ENCODE results near the gene FAM193A.

Gene FAM193A

GRCh38 chr4:2646396-2647149 is 110.1 kb downstream of the FAM193A start:
- no peak for TF ChIP-seq Cebpa-rat (IDR thresholded peaks at IDR 0.05)
- Histone ChIP-seq H3K4me2 (no peak overlapping the region), H3K9me3 (peaks cover 20% of the 10 kb centered on the region), H4K20me1 (peaks cover 22% of the 10 kb centered on the region; the same call in 1 of the 2 replicates), H3K4me3 (no peak overlapping the region), H3K27me3 (no peaks in the 10 kb centered on the region), H3K9ac (no peak overlapping the region), H3K36me3 (peaks cover 93% of the 10 kb centered on the region), H3K4me1 (peaks cover 15% of the 10 kb centered on the region), H3K27ac (no peak overlapping the region)

DNA sequence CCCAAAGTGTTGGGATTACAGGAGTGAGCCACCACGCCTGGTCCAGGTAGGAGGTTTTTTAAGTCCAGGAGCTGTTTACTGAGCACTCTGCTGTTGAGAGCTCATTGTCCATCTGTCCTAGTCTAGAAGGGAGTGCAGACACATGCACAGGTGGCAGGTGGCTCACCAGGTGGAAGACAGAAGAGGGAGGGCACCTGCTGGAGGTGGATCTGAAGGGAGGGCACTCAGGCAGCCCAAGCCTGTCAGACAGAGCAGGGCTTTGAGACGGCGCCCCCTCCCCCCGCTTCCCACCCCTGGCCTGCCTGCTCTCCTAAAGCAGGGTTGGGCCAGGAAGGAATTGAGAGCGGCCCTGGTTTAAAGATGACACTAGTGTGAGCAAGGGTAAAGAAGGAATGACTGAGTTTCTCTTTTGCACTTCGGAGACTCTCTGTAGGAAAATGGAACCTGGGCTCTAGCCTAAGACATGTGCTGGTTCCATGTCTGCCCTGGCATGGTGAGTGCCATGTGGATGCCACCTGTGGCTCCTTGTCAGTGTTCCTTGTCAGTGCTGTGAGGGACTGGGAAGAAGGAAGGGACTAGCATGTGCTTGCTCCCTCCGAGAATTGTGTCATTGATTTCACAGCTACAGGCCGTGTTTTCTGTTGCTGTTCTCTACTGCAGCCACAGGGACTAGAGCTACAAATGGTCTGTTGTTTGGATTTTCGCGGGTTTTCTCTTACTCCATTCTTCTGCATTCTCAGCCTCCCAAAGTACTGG is 111.1 kb downstream of the FAM193A start:
- Histone ChIP-seq H3K4me2 (no peak overlapping the region), H3K4me1 (peaks cover 25% of the 10 kb centered on the region), H3K4me3 (no peak overlapping the region), H3K27ac (no peak overlapping the region), H3K27me3 (no peaks in the 10 kb centered on the region), H3K9me3 (peaks cover 20% of the 10 kb centered on the region), H3K36me3 (peaks cover 89% of the 10 kb centered on the region), H3K9ac (no peak overlapping the region), H4K20me1 (peaks cover 21% of the 10 kb centered on the region)
- no peak for TF ChIP-seq Cebpa-rat (IDR thresholded peaks at IDR 0.05)

DNA sequence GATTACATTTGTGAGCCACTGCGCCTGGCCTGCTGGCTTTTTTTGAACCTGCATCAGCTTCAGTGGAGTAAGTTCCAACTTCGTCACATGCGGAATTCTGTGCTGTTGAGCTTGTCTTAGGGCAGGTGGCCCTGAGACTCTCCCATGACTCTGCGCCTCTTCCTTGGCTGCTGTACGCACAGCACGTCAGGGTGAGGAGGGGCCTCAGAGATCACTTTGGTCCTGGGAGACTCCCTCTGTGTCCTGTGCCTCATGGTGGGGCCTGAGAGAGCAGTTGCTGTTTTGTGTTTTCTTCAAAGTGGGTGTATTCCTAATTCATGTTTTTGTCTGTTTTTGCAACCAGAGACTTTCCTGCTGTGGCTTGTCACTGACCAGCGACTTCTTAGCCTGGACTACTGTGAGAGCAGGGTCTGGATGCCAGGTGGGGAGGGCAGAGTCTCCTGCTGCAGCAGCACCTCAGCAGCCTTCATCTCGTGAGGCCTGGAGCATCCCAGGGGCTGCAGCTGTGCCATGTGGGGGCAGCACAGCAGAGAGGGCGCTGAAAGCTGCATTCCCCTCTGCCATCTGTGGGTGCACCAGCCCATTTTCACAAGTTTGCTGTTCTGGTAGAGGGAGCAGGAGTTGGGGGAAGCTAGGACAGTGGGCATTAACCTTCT is 111.8 kb downstream of the FAM193A start:
- no peak overlapping the region for H3K4me3 ChIP-seq
- H3K9me3 ChIP-seq = peaks cover 20% of the 10 kb centered on the region
- no peak for TF ChIP-seq Cebpa-rat (IDR thresholded peaks at IDR 0.05)
- H3K4me2 ChIP-seq = no peak overlapping the region
- no peaks in the 10 kb centered on the region for H3K27me3 ChIP-seq
- H4K20me1 ChIP-seq = peaks cover 26% of the 10 kb centered on the region
- H3K36me3 ChIP-seq = peaks cover 83% of the 10 kb centered on the region
- no peak overlapping the region for H3K9ac ChIP-seq
- no peak overlapping the region for H3K27ac ChIP-seq
- peaks cover 32% of the 10 kb centered on the region for H3K4me1 ChIP-seq

- Histone ChIP-seq H3K4me1 (peaks cover 38% of the 10 kb centered on the region), H3K36me3 (peaks cover 75% of the 10 kb centered on the region), H3K27ac (no peak overlapping the region), H3K9ac (no peak overlapping the region), H3K4me3 (no peak overlapping the region), H3K9me3 (peaks cover 20% of the 10 kb centered on the region), H4K20me1 (peaks cover 19% of the 10 kb centered on the region), H3K4me2 (no peak overlapping the region), H3K27me3 (no peaks in the 10 kb centered on the region)
- TF ChIP-seq Cebpa-rat (IDR thresholded peaks at IDR 0.05) = no peak
Observed at GRCh38 chr4:2649604-2650114, 113.2 kb downstream of the FAM193A start.

DNA sequence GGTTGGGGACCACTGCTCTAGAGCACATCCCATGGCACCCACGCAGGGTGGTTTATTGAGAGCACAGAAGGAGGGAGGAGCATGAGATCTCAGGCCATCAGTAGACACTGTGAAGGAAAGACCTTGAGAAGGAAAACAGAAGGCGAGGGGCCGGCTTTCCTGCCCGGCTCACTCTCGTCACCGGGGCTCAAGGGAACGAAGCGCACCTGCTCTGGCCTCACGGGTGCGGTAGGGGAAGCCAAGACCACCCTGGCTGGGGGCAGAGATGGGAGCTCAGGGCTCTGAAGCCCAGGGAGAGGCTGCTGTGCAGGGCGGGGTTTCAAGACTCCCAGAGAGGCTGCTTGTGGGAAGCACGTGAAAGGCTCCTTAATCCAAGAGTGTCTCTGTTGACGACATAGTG is 113.8 kb downstream of the FAM193A start:
- H3K27me3 ChIP-seq = no peaks in the 10 kb centered on the region
- peaks cover 19% of the 10 kb centered on the region for H4K20me1 ChIP-seq
- H3K36me3 ChIP-seq = peaks cover 77% of the 10 kb centered on the region
- no peak overlapping the region for H3K4me3 ChIP-seq
- H3K9me3 ChIP-seq = peaks cover 20% of the 10 kb centered on the region
- H3K4me2 ChIP-seq = no peak overlapping the region
- H3K9ac ChIP-seq = no peak overlapping the region
- TF ChIP-seq Cebpa-rat (IDR thresholded peaks at IDR 0.05) = no peak
- peaks cover 38% of the 10 kb centered on the region for H3K4me1 ChIP-seq
- no peak overlapping the region for H3K27ac ChIP-seq

GRCh38 chr4:2651546-2651945 is 115.1 kb downstream of the FAM193A start:
- Histone ChIP-seq H3K27ac (peak overlapping the region; percentile 67; the same call in 1 of the 2 replicates), H3K36me3 (peaks cover 80% of the 10 kb centered on the region), H3K4me2 (peak overlapping the region; percentile 83), H3K4me3 (no peak overlapping the region), H3K9ac (no peak overlapping the region), H3K4me1 (peaks cover 38% of the 10 kb centered on the region), H3K27me3 (no peaks in the 10 kb centered on the region), H3K9me3 (peaks cover 20% of the 10 kb centered on the region), H4K20me1 (peaks cover 19% of the 10 kb centered on the region)
- TF ChIP-seq Cebpa-rat (IDR thresholded peaks at IDR 0.05) = no peak

DNA sequence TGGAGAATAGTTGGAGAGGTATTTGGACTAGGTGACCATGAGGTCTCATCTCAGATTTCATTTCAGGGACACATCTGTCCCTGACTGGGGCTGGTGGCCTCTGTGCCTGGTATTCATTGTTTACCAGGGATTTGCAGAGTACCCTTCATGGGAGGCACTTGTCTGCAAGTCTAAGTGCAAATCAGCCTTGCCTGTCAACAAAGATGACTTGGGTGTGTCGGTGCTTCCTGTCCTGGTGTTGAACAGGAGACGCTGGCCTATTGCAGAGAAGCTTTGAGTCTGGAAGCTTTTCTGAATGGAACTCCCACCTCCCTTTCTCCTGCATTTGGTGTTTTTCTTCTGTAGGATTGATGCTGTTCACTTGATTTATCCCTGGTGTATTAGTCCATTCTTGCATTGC is 115.6 kb downstream of the FAM193A start:
- H3K4me2 ChIP-seq = peak overlapping the region; percentile 83
- no peak for TF ChIP-seq Cebpa-rat (IDR thresholded peaks at IDR 0.05)

DNA sequence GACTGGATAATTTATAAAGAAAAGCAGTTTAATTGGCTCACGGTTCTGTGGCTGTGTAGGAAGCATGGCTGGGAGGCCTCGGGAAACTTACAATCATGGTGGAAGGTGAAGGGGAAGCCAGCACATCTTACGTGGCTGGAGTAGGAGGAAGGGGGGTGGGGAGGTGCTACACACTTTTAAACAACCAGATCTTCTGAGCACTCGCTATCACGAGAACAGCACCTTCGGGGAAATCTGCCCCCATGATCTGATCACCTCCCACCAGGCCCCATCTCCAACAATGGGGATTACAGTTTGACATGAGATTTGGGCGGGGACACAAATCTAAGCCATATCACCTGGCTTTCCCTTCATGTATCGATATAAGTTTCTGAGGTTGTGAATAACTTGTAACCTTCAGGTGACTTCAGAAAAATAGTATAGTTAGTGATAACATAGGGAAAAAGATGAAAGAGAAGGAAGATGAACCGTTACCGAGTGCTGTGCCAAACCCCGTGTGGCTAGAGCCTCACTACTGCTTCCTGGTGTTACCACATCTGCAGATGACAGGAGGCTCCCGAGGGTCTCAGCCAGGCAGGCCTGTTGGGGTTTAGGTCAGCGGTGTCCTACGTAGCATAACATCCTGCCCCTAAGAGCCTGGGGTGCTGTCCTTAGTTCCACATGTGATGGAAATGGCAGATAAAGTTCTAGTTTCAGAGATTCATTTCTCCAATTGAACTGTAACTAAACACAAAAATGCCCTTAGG is 116.1 kb downstream of the FAM193A start:
- Histone ChIP-seq H3K4me3 (peak overlapping the region; percentile 34; the same call in 1 of the 2 replicates), H3K4me2 (peak overlapping the region; percentile 83), H3K9ac (no peak overlapping the region; the same call in 1 of the 2 replicates), H3K36me3 (peaks cover 79% of the 10 kb centered on the region), H4K20me1 (peaks cover 19% of the 10 kb centered on the region), H3K4me1 (peaks cover 38% of the 10 kb centered on the region), H3K27ac (peak overlapping the region; percentile 67), H3K9me3 (peaks cover 20% of the 10 kb centered on the region), H3K27me3 (no peaks in the 10 kb centered on the region)
- no peak for TF ChIP-seq Cebpa-rat (IDR thresholded peaks at IDR 0.05)

More for the DNA sequence above, 115.6 kb downstream of the FAM193A start:
- H4K20me1 ChIP-seq = peaks cover 19% of the 10 kb centered on the region
- no peaks in the 10 kb centered on the region for H3K27me3 ChIP-seq
- H3K4me1 ChIP-seq = peaks cover 38% of the 10 kb centered on the region
- H3K9me3 ChIP-seq = peaks cover 20% of the 10 kb centered on the region
- H3K4me3 ChIP-seq = no peak overlapping the region
- H3K36me3 ChIP-seq = peaks cover 80% of the 10 kb centered on the region
- H3K9ac ChIP-seq = no peak overlapping the region; the same call in 1 of the 2 replicates
- H3K27ac ChIP-seq = peak overlapping the region; percentile 67; the same call in 1 of the 2 replicates

Data from BLaER1 (cell line).